Measurements from ENCODE around the gene RIMS4.

RIMS4 gene

DNA sequence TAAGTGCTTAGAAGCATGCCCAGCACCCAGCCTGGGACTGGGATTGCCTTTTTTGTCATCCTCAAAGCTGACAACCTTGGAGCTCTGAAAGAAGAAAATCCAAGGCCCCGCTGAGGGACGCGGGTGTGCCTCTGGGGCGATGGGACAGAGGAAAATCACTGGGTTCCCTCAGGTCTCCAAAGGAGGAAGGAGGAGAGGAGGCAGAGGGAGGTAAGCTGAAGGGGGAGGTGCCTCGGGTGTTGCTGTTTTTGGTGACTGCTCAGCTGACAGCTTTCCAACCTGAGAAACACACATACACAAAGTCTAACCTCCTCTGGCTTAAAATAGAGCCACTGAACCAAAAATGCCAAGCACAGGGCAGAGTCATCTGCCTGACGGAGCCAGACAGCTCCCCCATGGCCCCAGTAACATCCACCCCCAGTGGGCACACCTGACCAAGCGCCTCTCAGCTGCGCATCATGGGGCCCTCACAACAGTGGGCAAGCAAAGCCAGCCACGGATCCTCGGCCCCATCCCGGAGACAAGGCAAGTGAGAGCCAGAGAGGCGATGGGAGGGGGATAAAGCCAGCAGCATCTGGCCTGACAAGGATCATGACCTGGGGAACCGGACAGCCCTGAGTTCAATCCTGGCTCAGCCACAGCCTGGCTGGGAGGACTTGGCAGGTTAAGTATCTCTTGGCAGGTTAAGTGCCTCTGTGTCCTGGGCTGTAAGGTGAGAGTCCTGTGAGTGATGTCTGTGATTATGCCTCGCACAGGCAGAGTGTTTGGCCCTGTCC lies 67.9 kb downstream of the RIMS4 start:
- DNase-seq (ENCODE audit: low read depth in 2 of 2) = no peak

DNA sequence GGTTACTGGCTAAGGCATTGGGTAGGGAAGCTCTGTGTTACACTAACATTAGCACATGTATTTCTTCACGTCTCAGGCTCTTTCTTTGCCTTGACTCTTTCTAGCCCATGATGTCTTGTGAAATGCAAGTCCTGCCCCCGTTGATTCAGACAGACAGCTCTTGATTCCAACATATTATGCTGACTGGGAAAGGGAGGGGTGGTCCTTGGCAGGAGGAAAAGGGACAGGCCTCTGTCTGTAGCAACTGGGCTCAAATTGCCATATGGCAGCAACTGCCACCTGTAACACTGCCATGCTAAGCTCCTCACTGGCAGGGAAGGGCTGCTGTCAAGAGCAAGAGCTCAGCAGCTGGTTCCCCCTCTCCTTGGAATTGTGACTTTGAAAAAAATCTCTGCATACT lies 70.4 kb downstream of the RIMS4 start:
- no peak for DNase-seq (ENCODE audit: low read depth in 2 of 2)

DNA sequence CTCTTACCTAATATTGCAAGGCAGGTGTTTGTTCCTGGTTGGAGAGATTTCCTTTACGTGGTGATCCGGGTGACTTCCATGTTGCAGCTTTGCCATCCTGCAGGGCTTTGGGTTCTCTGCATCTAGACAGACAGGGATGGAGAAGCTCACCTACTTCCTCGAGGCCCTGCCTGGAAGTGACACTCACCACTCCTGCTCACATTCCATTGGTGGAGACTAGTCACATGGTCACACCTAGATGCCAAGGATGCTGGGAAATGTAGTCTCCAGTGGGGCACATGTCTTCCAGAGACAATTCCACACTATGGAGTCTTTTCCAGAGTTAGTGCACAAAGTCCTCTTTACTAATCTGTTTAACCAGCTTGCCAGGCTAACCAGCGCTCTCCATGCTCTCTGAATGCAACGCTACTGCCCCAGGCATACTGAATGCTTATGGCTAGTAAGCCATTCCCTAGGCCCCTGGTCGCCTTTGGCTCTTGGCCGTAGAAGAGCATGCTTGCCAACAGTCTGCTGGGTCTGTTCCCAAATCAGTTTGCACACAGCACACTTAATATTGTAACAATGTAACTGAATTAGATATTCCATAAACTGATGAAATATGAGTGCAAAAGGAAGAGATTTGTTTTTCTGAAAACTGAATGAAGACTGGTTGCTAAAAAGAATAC lies 71.4 kb downstream of the RIMS4 start:
- DNase-seq (ENCODE audit: low read depth in 2 of 2) = no peak

DNA sequence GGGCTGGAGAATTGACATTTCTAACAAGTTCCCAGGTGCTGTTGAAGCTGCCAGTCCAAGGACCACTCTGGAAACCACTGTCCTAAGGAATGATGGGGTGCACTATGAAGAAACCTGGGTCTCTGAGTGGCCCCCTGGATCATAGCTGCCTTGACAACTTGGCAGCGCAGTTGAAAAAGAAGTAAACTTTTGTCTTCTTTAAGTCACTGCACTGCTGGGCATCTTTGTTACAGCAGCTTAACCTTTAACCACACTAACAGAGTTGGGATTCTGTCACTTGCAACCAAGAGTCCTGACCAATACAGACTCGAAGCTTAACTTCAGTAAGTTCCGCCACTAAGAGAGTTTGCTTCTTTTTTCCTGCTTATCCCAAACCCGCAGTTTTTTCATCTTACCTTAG lies 73.2 kb downstream of the RIMS4 start:
- DNase-seq (ENCODE audit: low read depth in 2 of 2) = no peak

DNA sequence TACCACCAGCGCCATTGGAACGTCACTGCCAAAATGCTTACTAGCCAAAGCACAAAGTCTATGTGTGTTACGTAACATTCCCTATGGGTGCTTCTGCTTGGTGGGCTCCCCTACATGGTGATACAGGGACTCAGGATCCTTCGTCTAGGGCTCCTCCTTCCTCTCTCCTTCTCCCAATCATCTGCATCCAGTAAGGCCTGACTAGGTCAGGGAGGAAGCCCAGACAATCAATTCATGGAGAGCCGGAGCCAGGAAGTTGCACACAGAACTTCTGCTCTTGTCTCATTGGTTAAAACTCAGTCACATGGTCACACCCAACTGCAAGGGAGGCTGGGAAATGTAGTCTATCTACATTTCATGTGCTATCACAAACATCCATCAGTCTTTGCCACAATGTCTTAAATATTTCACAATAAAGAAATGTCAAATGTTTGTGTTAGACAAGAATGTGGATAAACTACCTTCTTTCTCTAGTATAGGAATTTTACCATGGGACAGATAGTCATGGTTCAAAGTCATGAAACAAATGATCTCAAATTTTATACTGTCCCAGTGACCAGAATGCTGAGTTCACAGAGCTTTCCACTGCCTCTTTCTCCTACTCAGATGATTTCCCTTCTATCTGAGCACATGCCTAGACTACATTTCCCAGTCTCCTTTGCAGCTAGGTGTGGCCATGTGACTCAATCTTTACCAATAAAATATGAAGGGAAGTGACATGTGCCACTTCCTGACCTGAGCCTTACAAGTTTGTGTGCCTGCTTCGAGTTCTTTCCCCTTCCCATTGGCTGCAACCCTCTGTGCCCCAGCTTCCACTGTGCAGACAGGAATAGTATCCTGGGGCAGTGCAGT lies 74.0 kb downstream of the RIMS4 start:
- no peak for DNase-seq (ENCODE audit: low read depth in 2 of 2)

DNA sequence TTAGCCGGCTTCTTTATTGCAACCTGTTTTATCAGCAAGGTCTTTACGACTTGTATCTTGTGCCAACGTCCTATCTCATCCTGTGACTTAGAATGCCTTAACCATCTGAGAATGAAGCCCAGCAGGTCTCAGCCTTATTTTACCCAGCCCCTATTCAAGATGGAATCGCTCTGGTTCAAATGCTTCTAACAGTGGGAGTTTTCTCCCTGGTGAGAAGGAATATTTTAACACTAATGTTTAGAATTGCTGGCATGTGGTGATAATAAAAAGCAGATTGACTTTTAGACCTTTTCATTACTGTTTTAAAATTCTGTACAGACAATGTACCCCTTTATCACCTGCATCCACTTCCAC lies 74.6 kb downstream of the RIMS4 start:
- no peak for DNase-seq (ENCODE audit: low read depth in 2 of 2)

DNA sequence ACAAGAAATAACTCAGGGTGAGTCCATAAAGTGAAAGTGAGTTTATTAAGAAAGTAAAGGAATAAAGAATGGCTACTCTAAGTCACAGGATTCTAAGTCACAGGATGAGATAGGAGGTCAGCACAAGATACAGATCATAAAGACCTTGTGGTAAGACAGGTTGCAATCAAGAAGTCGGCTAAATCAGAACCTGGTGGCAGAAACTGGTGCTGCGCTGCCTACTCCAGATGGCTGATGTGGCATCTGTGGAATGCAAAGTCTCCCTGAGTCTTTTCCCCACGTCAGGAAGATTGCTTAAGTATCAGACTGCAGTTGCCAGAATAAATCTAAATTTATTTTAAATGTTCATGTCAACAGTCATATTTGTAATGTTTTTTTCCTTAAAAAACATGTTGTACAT lies 75.4 kb downstream of the RIMS4 start:
- no peak for DNase-seq (ENCODE audit: low read depth in 2 of 2)

DNA sequence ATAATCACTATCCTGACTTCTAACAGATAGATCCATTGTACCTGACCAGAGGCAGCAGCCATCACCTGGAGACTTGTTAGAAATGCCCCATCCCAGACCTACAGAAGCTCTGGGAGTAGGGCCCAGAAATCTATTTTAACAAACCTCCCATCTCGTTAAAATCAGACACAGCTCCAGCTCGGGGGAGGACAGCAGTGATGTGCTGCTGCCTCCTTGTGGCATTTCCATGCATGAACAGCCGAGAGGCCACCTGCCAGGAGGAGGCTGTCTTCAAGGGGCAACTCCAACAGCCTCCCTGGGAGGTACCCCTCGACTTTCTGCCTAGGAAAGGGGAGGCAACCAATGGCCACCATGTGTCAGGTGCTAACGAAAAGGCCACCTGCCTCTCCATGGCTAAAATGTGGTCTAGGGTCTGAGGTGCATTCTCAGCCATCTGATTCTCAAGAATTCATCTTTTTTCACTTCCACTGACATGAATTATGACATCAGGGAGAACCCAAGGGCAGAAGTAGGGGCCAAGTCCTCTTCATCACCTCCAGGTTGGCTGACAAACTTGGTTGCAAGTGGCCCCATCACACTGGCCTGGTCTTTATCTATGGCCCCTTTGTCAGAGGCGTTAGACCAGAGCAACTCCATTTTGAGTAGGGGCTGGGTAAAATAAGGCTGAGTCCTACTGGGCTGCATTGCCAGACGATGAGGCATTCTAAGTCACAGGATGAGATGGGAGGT lies 76.8 kb downstream of the RIMS4 start:
- DNase-seq (ENCODE audit: low read depth in 2 of 2) = peak; percentile 31 to 34

DNA sequence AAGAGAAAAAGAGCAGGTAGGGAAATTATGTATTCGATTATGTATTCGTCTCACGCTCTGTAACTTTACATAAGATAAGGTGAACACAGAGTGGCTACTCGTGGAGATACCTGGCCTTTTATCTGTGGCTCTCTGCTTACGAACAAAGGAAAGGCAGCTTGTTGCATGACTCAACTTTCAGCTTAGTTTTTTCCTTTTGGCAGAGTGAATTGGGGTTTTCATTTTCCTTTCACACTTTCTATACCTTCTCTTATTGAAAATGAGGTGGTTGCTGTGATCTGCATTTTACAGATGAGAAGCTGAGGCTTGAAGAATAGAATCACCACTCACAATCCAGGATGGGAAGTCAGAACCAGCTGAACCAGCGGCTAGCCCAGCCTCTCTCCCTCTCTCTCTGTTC lies 78.0 kb downstream of the RIMS4 start:
- DNase-seq (ENCODE audit: low read depth in 2 of 2) = no peak

DNA sequence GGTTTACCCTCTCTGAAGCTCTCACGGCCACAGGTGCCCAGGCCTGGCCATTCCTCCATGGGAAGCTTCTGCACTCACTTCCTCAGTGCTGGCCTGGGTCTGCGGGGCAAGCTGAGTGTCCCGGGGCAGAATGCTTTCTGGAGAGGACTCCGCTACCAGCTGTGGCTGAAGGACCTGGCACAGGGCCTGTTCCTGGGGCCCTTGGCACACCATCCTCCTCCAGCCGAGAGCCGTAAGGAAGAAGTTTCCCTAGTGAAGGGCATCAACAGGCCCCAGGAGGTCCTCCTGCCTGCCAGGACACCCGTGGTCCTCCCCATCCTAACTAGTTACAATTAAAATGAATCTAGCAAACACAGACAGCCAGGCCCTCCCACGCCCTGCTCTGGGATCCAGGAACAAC lies 78.7 kb downstream of the RIMS4 start:
- DNase-seq (ENCODE audit: low read depth in 2 of 2) = no peak

DNA sequence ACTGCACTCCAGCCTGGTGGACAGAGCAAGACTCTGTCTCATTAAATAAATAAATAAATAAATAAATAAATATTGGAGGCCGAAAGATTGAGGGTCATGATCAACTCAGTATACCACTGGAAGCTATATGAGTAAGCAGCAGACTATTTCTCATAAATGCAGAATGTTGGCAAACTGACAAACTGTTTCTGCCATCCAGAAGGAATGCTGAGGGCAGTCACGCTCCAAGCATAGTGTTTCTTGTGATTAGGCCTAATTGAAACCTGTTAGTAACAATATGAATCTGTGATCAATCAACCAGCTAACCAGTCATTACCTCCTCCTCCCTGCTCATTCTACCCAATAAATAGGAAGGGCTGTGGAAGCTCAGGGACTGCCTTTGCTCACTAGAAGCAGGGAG lies 79.9 kb downstream of the RIMS4 start:
- no peak for DNase-seq (ENCODE audit: low read depth in 2 of 2)

DNA sequence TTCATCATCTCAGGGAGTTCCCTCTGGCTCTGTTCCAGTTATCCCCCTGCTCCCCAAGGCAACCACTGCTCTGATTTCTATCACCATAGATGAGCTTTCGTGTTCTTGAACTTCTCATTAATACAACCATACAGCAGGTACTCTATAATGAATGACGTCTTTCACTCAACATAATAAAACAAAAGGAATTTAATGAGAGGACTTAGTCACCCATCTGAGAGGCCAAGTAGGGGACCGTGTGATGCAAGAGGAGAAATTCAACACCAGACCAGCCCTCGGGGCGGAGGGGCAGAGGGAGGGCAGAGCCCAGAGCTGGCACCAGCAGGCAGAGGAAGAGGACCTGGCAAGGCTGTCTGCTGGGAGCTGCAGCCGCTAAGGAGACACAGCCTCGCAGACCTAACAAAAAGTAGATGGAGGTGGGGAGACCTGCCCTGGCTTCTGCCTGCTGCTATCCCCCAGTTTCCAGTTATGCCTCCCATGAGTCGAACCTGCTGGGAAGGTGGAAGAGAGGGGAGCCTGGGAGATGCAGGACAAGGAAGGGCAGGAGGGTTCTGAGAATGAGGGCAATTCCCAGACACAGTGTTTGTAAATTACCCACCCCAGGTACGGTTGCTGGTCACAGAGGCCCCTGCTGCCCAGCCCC lies 81.4 kb downstream of the RIMS4 start:
- no peak for DNase-seq (ENCODE audit: low read depth in 2 of 2)

DNA sequence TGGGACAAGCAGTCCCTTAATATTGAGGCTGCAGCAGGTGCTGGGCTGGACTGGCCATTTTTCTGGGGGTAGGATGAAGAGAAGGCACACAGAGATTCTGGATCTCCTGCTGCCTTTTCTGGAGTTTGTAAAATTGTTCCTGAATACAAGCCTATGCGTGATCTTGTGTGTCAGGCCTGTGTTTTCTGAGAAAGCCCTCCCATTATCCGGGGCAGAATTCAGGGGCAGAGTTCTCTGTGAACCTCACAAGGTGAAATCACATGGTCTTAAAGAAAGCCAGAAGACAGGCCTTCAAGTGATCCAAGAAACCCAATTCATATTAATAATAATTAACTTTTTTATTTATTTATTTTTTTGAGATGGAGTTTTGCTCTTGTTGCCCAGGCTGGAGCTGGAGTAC lies 82.7 kb downstream of the RIMS4 start:
- DNase-seq (ENCODE audit: low read depth in 2 of 2) = no peak

DNA sequence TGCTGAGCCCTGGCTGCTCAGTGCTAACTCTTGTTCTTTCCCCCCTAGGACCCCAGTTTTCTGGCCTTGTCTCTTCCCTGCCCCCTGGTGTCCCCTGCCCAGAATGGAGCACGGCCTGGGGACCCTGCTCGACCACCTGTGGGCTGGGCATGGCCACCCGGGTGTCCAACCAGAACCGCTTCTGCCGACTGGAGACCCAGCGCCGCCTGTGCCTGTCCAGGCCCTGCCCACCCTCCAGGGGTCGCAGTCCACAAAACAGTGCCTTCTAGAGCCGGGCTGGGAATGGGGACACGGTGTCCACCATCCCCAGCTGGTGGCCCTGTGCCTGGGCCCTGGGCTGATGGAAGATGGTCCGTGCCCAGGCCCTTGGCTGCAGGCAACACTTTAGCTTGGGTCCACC lies 83.3 kb downstream of the RIMS4 start:
- DNase-seq (ENCODE audit: low read depth in 2 of 2) = no peak

DNA sequence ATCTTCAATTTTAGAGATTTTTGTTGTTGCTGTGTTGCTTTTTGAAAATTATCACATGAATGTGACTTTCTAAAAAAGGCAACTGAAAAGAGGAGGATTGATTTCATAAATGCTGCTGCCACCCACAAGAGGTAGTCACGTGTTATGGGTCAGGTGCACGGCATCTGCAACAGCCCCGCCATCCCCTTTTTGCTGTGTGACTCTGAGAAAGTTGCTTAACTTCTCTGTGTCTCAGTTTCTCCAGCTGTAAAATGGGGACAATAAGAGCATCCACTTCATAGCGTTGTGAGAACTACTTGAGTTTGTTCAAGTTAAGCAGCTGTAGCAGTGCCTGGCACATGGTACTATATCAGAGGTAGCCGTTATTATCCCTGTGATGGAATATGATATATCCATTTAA lies 84.5 kb downstream of the RIMS4 start:
- no peak for DNase-seq (ENCODE audit: low read depth in 2 of 2)

DNA sequence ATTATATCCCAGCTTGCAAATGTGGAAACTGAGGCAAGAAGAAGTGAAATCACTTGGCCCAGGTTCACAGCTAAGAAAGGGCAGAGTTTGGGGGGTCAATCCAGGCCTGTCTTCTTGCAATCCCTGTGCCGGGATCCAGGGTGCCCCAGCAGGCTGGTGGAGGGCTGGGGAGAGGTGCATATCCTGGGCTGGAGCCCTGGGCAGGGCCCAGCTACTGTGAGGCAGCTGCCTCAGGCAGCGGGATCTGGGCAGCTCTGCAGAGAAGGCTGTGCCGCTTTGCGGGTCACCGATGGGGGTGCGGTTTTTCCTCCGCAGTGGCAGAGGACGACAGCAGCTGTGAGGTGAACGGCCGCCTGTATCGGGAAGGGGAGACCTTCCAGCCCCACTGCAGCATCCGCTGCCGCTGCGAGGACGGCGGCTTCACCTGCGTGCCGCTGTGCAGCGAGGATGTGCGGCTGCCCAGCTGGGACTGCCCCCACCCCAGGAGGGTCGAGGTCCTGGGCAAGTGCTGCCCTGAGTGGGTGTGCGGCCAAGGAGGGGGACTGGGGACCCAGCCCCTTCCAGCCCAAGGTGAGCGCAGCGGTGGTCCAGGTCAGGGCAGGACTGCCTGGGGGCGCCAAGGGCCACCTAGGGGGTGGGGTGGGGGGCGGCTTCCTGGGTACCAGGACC lies 85.8 kb downstream of the RIMS4 start:
- DNase-seq (ENCODE audit: low read depth in 2 of 2) = no peak

DNA sequence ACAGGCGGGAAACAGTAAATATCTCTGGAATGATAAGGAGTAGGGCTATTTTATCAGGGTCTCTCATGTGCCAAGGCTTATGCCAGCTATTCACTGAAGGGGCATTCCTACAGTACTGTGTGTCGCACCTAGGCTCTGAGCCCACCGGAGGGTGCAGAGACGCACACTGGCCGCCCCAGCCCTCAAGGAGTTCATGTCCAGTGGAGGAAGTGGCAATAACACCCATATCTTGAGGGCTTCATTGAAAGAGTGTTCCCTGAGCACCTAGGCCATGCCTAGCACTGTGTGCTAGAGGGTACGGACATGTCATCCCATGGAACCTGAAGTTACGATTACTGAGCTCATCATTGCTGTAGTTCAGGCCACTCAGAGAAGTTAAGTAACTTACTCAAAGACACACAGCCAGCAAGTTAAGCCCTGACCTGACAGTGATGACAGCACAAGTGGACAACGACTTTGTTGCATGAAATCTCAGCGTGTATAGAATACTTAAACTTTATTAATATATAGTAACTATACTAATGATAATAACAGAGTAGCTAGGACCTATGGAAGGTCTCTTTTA lies 86.5 kb downstream of the RIMS4 start:
- DNase-seq (ENCODE audit: low read depth in 2 of 2) = no peak

DNA sequence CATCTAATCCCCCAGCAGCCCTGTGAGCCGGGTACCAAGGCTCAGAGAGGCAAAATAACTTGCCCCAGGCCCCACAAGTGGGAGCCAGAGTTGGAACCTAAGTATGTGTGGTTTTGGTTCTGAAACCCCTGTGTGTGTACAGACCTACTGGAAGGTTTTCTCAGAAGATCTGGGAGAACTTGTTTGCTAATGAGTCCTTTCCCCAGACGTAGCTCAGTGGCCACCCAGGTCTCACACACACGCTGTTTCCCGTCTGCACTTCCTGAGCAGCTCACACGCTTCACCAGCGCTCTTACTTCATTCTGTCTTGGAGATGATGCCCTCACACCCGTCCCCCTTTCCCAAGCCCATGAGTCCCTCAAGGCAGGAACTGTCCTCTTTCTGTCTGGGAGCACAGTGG lies 87.0 kb downstream of the RIMS4 start:
- no peak for DNase-seq (ENCODE audit: low read depth in 2 of 2)

DNA sequence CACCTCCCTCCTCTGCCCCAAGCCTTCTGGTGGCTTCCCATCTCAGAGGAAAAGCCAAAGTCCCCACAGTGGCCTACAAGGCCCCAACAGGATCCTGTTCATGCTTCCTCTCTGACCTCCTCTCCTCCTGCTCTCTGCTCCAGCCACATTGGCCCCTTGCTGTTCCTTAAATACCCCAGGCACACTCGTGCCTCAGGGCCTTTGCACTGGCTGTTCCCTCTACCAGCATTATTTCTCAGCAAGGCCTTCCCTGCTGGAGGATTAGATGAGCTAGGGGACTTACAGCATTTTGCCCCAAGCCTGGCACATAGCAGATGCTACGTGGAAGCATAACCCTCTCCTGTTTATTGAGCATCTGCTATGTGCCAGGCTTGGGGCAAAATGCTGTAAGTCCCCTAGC lies 87.4 kb downstream of the RIMS4 start:
- no peak for DNase-seq (ENCODE audit: low read depth in 2 of 2)

DNA sequence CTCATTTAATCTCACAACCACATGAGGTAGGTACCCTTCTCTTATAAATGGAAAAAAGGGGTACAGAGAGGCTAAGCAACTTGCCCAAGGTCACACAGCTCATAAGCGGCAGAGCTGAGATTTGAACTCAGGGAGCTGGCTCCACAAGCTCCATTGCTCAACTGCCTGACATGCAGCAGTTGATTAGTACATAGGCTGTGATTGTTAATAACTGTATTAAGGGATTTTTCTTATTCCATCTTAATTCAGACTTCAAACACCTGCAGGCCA lies 88.6 kb downstream of the RIMS4 start:
- no peak for DNase-seq (ENCODE audit: low read depth in 2 of 2)
